ENCODE data around the gene TMEM132A. TPM values are rescaled to one million over a fixed set of nuclear protein-coding genes. Genes with fewer than 3 reads are reported as not detected.

Gene TMEM132A
- total and polyA plus RNA-seq, 2 of the 13 experiments (the other 11 are each of a cell fraction or from before 2014, with no cell fraction given), result 11.1 to 32.9 TPM

- TF ChIP-seq, protein P1, sequence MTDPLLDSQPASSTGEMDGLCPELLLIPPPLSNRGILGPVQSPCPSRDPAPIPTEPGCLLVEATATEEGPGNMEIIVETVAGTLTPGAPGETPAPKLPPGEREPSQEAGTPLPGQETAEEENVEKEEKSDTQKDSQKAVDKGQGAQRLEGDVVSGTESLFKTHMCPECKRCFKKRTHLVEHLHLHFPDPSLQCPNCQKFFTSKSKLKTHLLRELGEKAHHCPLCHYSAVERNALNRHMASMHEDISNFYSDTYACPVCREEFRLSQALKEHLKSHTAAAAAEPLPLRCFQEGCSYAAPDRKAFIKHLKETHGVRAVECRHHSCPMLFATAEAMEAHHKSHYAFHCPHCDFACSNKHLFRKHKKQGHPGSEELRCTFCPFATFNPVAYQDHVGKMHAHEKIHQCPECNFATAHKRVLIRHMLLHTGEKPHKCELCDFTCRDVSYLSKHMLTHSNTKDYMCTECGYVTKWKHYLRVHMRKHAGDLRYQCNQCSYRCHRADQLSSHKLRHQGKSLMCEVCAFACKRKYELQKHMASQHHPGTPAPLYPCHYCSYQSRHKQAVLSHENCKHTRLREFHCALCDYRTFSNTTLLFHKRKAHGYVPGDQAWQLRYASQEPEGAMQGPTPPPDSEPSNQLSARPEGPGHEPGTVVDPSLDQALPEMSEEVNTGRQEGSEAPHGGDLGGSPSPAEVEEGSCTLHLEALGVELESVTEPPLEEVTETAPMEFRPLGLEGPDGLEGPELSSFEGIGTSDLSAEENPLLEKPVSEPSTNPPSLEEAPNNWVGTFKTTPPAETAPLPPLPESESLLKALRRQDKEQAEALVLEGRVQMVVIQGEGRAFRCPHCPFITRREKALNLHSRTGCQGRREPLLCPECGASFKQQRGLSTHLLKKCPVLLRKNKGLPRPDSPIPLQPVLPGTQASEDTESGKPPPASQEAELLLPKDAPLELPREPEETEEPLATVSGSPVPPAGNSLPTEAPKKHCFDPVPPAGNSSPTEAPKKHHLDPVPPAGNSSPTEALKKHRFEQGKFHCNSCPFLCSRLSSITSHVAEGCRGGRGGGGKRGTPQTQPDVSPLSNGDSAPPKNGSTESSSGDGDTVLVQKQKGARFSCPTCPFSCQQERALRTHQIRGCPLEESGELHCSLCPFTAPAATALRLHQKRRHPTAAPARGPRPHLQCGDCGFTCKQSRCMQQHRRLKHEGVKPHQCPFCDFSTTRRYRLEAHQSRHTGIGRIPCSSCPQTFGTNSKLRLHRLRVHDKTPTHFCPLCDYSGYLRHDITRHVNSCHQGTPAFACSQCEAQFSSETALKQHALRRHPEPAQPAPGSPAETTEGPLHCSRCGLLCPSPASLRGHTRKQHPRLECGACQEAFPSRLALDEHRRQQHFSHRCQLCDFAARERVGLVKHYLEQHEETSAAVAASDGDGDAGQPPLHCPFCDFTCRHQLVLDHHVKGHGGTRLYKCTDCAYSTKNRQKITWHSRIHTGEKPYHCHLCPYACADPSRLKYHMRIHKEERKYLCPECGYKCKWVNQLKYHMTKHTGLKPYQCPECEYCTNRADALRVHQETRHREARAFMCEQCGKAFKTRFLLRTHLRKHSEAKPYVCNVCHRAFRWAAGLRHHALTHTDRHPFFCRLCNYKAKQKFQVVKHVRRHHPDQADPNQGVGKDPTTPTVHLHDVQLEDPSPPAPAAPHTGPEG (CRISPR knock-in tag; IDR thresholded peaks at IDR 0.05), result peak; percentile 73; the same call in 1 of the 2 replicates
- TF ChIP-seq ZNF251 (CRISPR knock-in tag; IDR thresholded peaks at IDR 0.05) (no peak), HMGA1 (CRISPR knock-in tag; conservative IDR thresholded peaks at IDR 0.05) (no peak), MIER3 (CRISPR knock-in tag; IDR thresholded peaks at IDR 0.05; ENCODE audit: borderline replicate concordance) (peak; percentile 98), ZFX (CRISPR knock-in tag; IDR thresholded peaks at IDR 0.05; ENCODE audit: low read depth) (0 out of 2 replicates have a peak, but pooled peaks have one; percentile 36), ZMYM2 (CRISPR knock-in tag; IDR thresholded peaks at IDR 0.05) (peak; percentile 61; the same call in 1 of the 2 replicates), EEA1 (CRISPR knock-in tag; IDR thresholded peaks at IDR 0.05; ENCODE audit: borderline replicate concordance) (no peak), ZNF510 (CRISPR knock-in tag; IDR thresholded peaks at IDR 0.05; ENCODE audit: low read depth) (no peak), FOXO4 (CRISPR knock-in tag; conservative IDR thresholded peaks at IDR 0.05) (no peak), MXD3 (CRISPR knock-in tag; IDR thresholded peaks at IDR 0.05) (peak; percentile 36; the same call in 1 of the 2 replicates), STAT5B (CRISPR knock-in tag; IDR thresholded peaks at IDR 0.05) (peak; percentile 65; the same call in 1 of the 2 replicates), ZZZ3 (CRISPR knock-in tag; IDR thresholded peaks at IDR 0.05; ENCODE audit: borderline replicate concordance) (no peak), SRSF9 (IDR thresholded peaks at IDR 0.05; ENCODE audit: borderline replicate concordance, insufficient read depth, low read depth, low read length, poor library complexity, severe bottlenecking) (no peak), ZNF614 (CRISPR knock-in tag; IDR thresholded peaks at IDR 0.05; ENCODE audit: borderline replicate concordance) (peak; percentile 94), DZIP1 (CRISPR knock-in tag; IDR thresholded peaks at IDR 0.05) (no peak)
- TF ChIP-seq, protein P2, sequence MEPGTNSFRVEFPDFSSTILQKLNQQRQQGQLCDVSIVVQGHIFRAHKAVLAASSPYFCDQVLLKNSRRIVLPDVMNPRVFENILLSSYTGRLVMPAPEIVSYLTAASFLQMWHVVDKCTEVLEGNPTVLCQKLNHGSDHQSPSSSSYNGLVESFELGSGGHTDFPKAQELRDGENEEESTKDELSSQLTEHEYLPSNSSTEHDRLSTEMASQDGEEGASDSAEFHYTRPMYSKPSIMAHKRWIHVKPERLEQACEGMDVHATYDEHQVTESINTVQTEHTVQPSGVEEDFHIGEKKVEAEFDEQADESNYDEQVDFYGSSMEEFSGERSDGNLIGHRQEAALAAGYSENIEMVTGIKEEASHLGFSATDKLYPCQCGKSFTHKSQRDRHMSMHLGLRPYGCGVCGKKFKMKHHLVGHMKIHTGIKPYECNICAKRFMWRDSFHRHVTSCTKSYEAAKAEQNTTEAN (CRISPR knock-in tag; conservative IDR thresholded peaks at IDR 0.05), result peak; percentile 97
These were observed 43.5 kb upstream of the TMEM132A start (continued) for GRCh38 chr11:60880643-60881282.
